SU-DHL-6 (cell line): ENCODE data around the gene FBLN5.

Source experiments
- EZH2phosphoT487 ChIP-seq: fragments of 200-600 bp; sonication (generic), shearing (Covaris generic); conservative IDR thresholded peaks from 2 replicates; pipeline ENCODE4 v1.6.1; 2018; ENCODE audit warnings: mild to moderate bottlenecking, antibody characterized with exemption, low read length, moderate library complexity, mixed read lengths
- TF ChIP-seq, protein P1 (sequence below): fragments of 200-600 bp; sonication (generic); IDR thresholded peaks from one replicate; pipeline ENCODE4 v1.5.1; 2017; ENCODE audit warnings: antibody characterized with exemption, mild to moderate bottlenecking, low read length, moderate library complexity; ENCODE audit not compliant: insufficient read depth, poor library complexity, severe bottlenecking

GRCh38 chr14:91985521-91986255, 38.2 kb upstream of the FBLN5 start:
- TF ChIP-seq, protein P1, sequence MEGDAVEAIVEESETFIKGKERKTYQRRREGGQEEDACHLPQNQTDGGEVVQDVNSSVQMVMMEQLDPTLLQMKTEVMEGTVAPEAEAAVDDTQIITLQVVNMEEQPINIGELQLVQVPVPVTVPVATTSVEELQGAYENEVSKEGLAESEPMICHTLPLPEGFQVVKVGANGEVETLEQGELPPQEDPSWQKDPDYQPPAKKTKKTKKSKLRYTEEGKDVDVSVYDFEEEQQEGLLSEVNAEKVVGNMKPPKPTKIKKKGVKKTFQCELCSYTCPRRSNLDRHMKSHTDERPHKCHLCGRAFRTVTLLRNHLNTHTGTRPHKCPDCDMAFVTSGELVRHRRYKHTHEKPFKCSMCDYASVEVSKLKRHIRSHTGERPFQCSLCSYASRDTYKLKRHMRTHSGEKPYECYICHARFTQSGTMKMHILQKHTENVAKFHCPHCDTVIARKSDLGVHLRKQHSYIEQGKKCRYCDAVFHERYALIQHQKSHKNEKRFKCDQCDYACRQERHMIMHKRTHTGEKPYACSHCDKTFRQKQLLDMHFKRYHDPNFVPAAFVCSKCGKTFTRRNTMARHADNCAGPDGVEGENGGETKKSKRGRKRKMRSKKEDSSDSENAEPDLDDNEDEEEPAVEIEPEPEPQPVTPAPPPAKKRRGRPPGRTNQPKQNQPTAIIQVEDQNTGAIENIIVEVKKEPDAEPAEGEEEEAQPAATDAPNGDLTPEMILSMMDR, result no peak
- TF ChIP-seq EZH2phosphoT487, result no peak
